ENCODE measurements around the gene LEFTY2. TPM values are rescaled to one million over a fixed set of nuclear protein-coding genes. Genes with fewer than 3 reads are reported as not detected.
A peak's percentile ranks its signal among the peaks of the same experiment; 100 is the strongest.

The LEFTY2 gene
- total and polyA plus RNA-seq, 12 donors = 0.16 to 3.4 (median 0.77) TPM; not detected in 1

- no peaks in the 10 kb centered on the region for H3K27me3 ChIP-seq
- peak in 1 of 7 donors; percentile 32 for DNase-seq
- no peaks in the 10 kb centered on the region for H3K9me3 ChIP-seq (replicated peaks in 1 of 3)
- no peak for TF ChIP-seq CTCF (IDR thresholded peaks at IDR 0.05)
- peaks cover 6 to 33% of the 10 kb centered on the region in 2 donors for H3K4me1 ChIP-seq (replicated peaks in 1 of 2)
- 0 to 4% (median 1%) methylated on average over 2 to 8 of the region's 8 CpGs for WGBS, 4 donors
- peaks cover 0 to 13% of the 10 kb centered on the region in 2 donors for H3K36me3 ChIP-seq (replicated peaks in 1 of 2)
- intact Hi-C loops (cut with DNase I) = no loop called here
- peak overlapping the region; percentile 25 to 98 (median 66) for H3K4me3 ChIP-seq
- peak overlapping the region; percentile 64 to 96 (median 82) for H3K27ac ChIP-seq
Measured at GRCh38 chr1:225923381-225923691, 17.7 kb downstream of the LEFTY2 start.

GRCh38 chr1:225921734-225922709 is 19.0 kb downstream of the LEFTY2 start:
- TF ChIP-seq CTCF (IDR thresholded peaks at IDR 0.05) = no peak
- no peak for TF ChIP-seq POLR2A (IDR thresholded peaks at IDR 0.05)
- Histone ChIP-seq H3K27me3 (no peaks in the 10 kb centered on the region), H3K4me3 (no peak overlapping the region), H3K9me3 (replicated peaks in 1 of 3) (no peaks in the 10 kb centered on the region), H3K27ac (no peak overlapping the region), H3K36me3 (replicated peaks in 1 of 2) (peaks cover 0 to 20% of the 10 kb centered on the region in 2 donors), H3K4me1 (replicated peaks in 1 of 2) (peaks cover 6 to 33% of the 10 kb centered on the region in 2 donors)
- 89 to 100% (median 91%) methylated on average over 5 to 23 of the region's 23 CpGs for WGBS, 4 donors
- intact Hi-C loops (cut with DNase I) = no loop called here
- DNase-seq = no peak

GRCh38 chr1:225919906-225920305 is 21.1 kb downstream of the LEFTY2 start:
- TF ChIP-seq POLR2A (IDR thresholded peaks at IDR 0.05) (no peak), CTCF (IDR thresholded peaks at IDR 0.05) (no peak)
- Histone ChIP-seq H3K27ac (peak overlapping the region in 2 of 5 donors; percentile 36 to 60), H3K4me1 (replicated peaks in 1 of 2) (peaks cover 5 to 32% of the 10 kb centered on the region in 2 donors), H3K4me3 (no peak overlapping the region), H3K9me3 (replicated peaks in 1 of 3) (no peaks in the 10 kb centered on the region), H3K36me3 (replicated peaks in 1 of 2) (peaks cover 0 to 20% of the 10 kb centered on the region in 2 donors), H3K27me3 (no peaks in the 10 kb centered on the region)
- intact Hi-C loops (cut with DNase I) = loop anchor here (10.0 kb wide), 2 partner anchors 75 to 145 kb away; partner anchors contain the start of gene SRP9 (in 1 of the 2)
- WGBS, 4 donors = 22 to 35% (median 24%) methylated on average over 5 of the region's 5 CpGs
- DNase-seq = peak; percentile 61 to 92 (median 85)

- intact Hi-C loops (cut with DNase I) = loop anchor here (10.0 kb wide), 2 partner anchors 73 to 143 kb away; partner anchors contain the start of gene SRP9 (in 1 of the 2)
- H3K9me3 ChIP-seq (replicated peaks in 1 of 3) = no peaks in the 10 kb centered on the region
- DNase-seq = no peak
- no peaks in the 10 kb centered on the region for H3K27me3 ChIP-seq
- no peak overlapping the region for H3K4me3 ChIP-seq
- TF ChIP-seq POLR2A (IDR thresholded peaks at IDR 0.05) (no peak), CTCF (IDR thresholded peaks at IDR 0.05) (no peak)
- 88 to 94% (median 92%) methylated on average over 4 of the region's 4 CpGs for WGBS, 4 donors
- no peak overlapping the region for H3K27ac ChIP-seq
- peaks cover 0 to 20% of the 10 kb centered on the region in 2 donors for H3K36me3 ChIP-seq (replicated peaks in 1 of 2)
- H3K4me1 ChIP-seq (replicated peaks in 1 of 2) = peaks cover 0 to 24% of the 10 kb centered on the region in 2 donors
Measured at GRCh38 chr1:225918280-225918679, 22.7 kb downstream of the LEFTY2 start.

Measured in adrenal gland (tissue), 12 donors.